Activated CD4-positive, alpha-beta memory T cell treated with anti-CD3 and anti-CD28 coated beads, Interleukin-2, amount 10 ng/mL, durations not matched to agents 7 days and 5 days (primary cell): Measurements from ENCODE around the gene MGAT4B. TPM values are rescaled to one million over a fixed set of nuclear protein-coding genes. Genes with fewer than 3 reads are reported as not detected.
"Not testable (repeated sequence)": the region's sequence is repeated elsewhere in the genome, so short reads cannot be mapped to it uniquely, and the experiment has no call there.

ENCODE experiments used
- CTCF ChIA-PET: fragments of 350-600 bp; sonication (Branson Sonifier 250); formaldehyde crosslinking; loops from one replicate; lab custom pipeline; 2021; ENCODE audit warnings: antibody characterized with exemption, inconsistent platforms; lab: Charles Lee
- POLR2A ChIA-PET: fragments of 350-600 bp; sonication (Branson Sonifier 250); formaldehyde crosslinking; loops from one replicate; lab custom pipeline; 2021; ENCODE audit warnings: antibody characterized with exemption; lab: Charles Lee
- DNase-seq: peaks from one replicate; pipeline ENCODE4 v3.0.0-alpha.2; 2020
- H3K27ac Mint-ChIP-seq: one replicate; pipeline ENCODE4 v1.8.0; 2021; ENCODE audit warnings: mild to moderate bottlenecking, mixed read lengths
- H3K27me3 Mint-ChIP-seq: one replicate; pipeline ENCODE4 v1.8.0; 2021; ENCODE audit warnings: mixed read lengths
- H3K36me3 Mint-ChIP-seq: one replicate; pipeline ENCODE4 v1.8.0; 2021; ENCODE audit warnings: low read depth, mixed read lengths
- H3K4me1 Mint-ChIP-seq: one replicate; pipeline ENCODE4 v1.8.0; 2021; ENCODE audit warnings: mixed read lengths
- H3K4me3 Mint-ChIP-seq: one replicate; pipeline ENCODE4 v1.8.0; 2021; ENCODE audit warnings: mild to moderate bottlenecking, mixed read lengths
- H3K9me3 Mint-ChIP-seq: one replicate; pipeline ENCODE4 v1.8.0; 2021; ENCODE audit warnings: mixed read lengths
- total RNA-seq, 2 experiments: library from RNA; stranded (reverse); gene quantifications; one replicate each; pipeline ENCODE4 v1.2.3, GENCODE V29; 2021

MGAT4B gene
- 10 to 100 TPM; 94.8 to 95.7 TPM for total RNA-seq

GRCh38 chr5:179806250-179807048 lies at the start of gene MGAT4B:
MGAT4B (minus strand) TSS chr5:179806866; CDS start chr5:179806583, 283 bp downstream.
- CTCF ChIA-PET = interaction anchor here (0.7 to 1.3 kb wide), 2 partner anchors 11 to 100 kb away, joined by 3 to 5 read pairs; no protein-coding TSS in a partner anchor
- Mint-ChIP-seq H3K36me3 (peaks cover 5% of the 10 kb centered on the region), H3K4me1 (peaks cover 33% of the 10 kb centered on the region), H3K27ac (peak within 1 kb of the TSS; percentile 77), H3K4me3 (peak within 1 kb of the TSS; percentile 85), H3K9me3 (no peaks in the 10 kb centered on the region), H3K27me3 (no peaks in the 10 kb centered on the region)
- POLR2A ChIA-PET = interaction anchor here (0.7 to 4.9 kb wide), 12 partner anchors 10 to 289 kb away, joined by 3 to 37 read pairs (median 4); partner anchors contain the start of genes HNRNPH1, LTC4S, RUFY1 and SQSTM1
- peak; percentile 75 for DNase-seq

- Mint-ChIP-seq H3K4me3 (no peak overlapping the region), H3K36me3 (peaks cover 12% of the 10 kb centered on the region), H3K4me1 (peaks cover 13% of the 10 kb centered on the region), H3K9me3 (no peaks in the 10 kb centered on the region), H3K27ac (no peak overlapping the region), H3K27me3 (no peaks in the 10 kb centered on the region)
- CTCF ChIA-PET = no interaction called here
- POLR2A ChIA-PET = no interaction called here
- DNase-seq = no peak
Observed at GRCh38 chr5:179854356-179854755, 47.7 kb upstream of the MGAT4B start.

GRCh38 chr5:179852993-179853547 lies 46.4 kb upstream of the MGAT4B start:
- ChIA-PET CTCF (interaction anchor here (1.2 kb wide), 1 partner anchor 185 kb away, joined by 3 read pairs; no protein-coding TSS in a partner anchor), POLR2A (no interaction called here)
- peaks cover 12% of the 10 kb centered on the region for H3K36me3 Mint-ChIP-seq
- H3K4me3 Mint-ChIP-seq = no peak overlapping the region
- no peaks in the 10 kb centered on the region for H3K27me3 Mint-ChIP-seq
- H3K9me3 Mint-ChIP-seq = no peaks in the 10 kb centered on the region
- peaks cover 8% of the 10 kb centered on the region for H3K4me1 Mint-ChIP-seq
- no peak overlapping the region for H3K27ac Mint-ChIP-seq
- no peak for DNase-seq

GRCh38 chr5:179841621-179842020 lies 35.0 kb upstream of the MGAT4B start:
- H3K36me3 Mint-ChIP-seq = peaks cover 30% of the 10 kb centered on the region
- peaks cover 10% of the 10 kb centered on the region for H3K4me1 Mint-ChIP-seq
- no peak overlapping the region for H3K27ac Mint-ChIP-seq
- no peak for DNase-seq
- peaks cover 3% of the 10 kb centered on the region for H3K9me3 Mint-ChIP-seq
- ChIA-PET POLR2A (no interaction called here), CTCF (interaction anchor here (1.7 kb wide), 1 partner anchor 40 kb away, joined by 4 read pairs; no protein-coding TSS in a partner anchor)
- no peak overlapping the region for H3K4me3 Mint-ChIP-seq
- H3K27me3 Mint-ChIP-seq = no peaks in the 10 kb centered on the region

GRCh38 chr5:179840766-179841165 lies 34.1 kb upstream of the MGAT4B start:
- Mint-ChIP-seq H3K4me3 (no peak overlapping the region), H3K27ac (no peak overlapping the region), H3K9me3 (peaks cover 3% of the 10 kb centered on the region), H3K4me1 (peaks cover 18% of the 10 kb centered on the region), H3K27me3 (no peaks in the 10 kb centered on the region), H3K36me3 (peaks cover 35% of the 10 kb centered on the region)
- no peak for DNase-seq
- CTCF ChIA-PET = interaction anchor here (1.7 kb wide), 1 partner anchor 39 kb away, joined by 4 read pairs; no protein-coding TSS in a partner anchor
- POLR2A ChIA-PET = no interaction called here

- ChIA-PET CTCF (interaction anchor here (0.5 to 1.7 kb wide), 2 partner anchors 39 to 117 kb away, joined by 3 to 4 read pairs; no protein-coding TSS in a partner anchor), POLR2A (no interaction called here)
- Mint-ChIP-seq H3K4me1 (peaks cover 21% of the 10 kb centered on the region), H3K27me3 (no peaks in the 10 kb centered on the region), H3K36me3 (peaks cover 39% of the 10 kb centered on the region), H3K9me3 (peaks cover 3% of the 10 kb centered on the region), H3K4me3 (no peak overlapping the region), H3K27ac (no peak overlapping the region)
- no peak for DNase-seq
Observed at GRCh38 chr5:179840321-179840720, 33.7 kb upstream of the MGAT4B start.

- DNase-seq = no peak
- Mint-ChIP-seq H3K36me3 (peaks cover 36% of the 10 kb centered on the region), H3K9me3 (no peaks in the 10 kb centered on the region), H3K27ac (no peak overlapping the region), H3K27me3 (no peaks in the 10 kb centered on the region), H3K4me3 (no peak overlapping the region), H3K4me1 (peaks cover 22% of the 10 kb centered on the region)
- ChIA-PET POLR2A (no interaction called here), CTCF (interaction anchor here (0.5 kb wide), 1 partner anchor 116 kb away, joined by 3 read pairs; no protein-coding TSS in a partner anchor)
Observed at GRCh38 chr5:179839328-179840256, 32.9 kb upstream of the MGAT4B start.

- Mint-ChIP-seq H3K4me3 (peak overlapping the region; percentile 26), H3K9me3 (no peaks in the 10 kb centered on the region), H3K4me1 (peaks cover 26% of the 10 kb centered on the region), H3K27me3 (no peaks in the 10 kb centered on the region), H3K27ac (peak overlapping the region; percentile 85), H3K36me3 (peaks cover 53% of the 10 kb centered on the region)
- ChIA-PET CTCF (interaction anchor here (1.4 kb wide), 1 partner anchor 35 kb away, joined by 4 read pairs; no protein-coding TSS in a partner anchor), POLR2A (interaction anchor here (0.8 to 2.5 kb wide), 8 partner anchors 9 to 137 kb away, joined by 3 to 21 read pairs (median 5); partner anchors contain the start of gene SQSTM1)
- no peak for DNase-seq
Observed at GRCh38 chr5:179837076-179838011, 30.7 kb upstream of the MGAT4B start.

GRCh38 chr5:179836225-179837019 lies 29.8 kb upstream of the MGAT4B start:
- Mint-ChIP-seq H3K4me1 (peaks cover 26% of the 10 kb centered on the region), H3K36me3 (peaks cover 55% of the 10 kb centered on the region), H3K4me3 (peak overlapping the region; percentile 26), H3K27me3 (no peaks in the 10 kb centered on the region), H3K9me3 (no peaks in the 10 kb centered on the region), H3K27ac (peak overlapping the region; percentile 85)
- POLR2A ChIA-PET = interaction anchor here (0.8 to 2.5 kb wide), 8 partner anchors 8 to 136 kb away, joined by 3 to 21 read pairs (median 5); partner anchors contain the start of gene SQSTM1
- CTCF ChIA-PET = interaction anchor here (0.6 to 1.4 kb wide), 2 partner anchors 35 to 94 kb away, joined by 3 to 4 read pairs; no protein-coding TSS in a partner anchor
- peak; percentile 70 for DNase-seq

GRCh38 chr5:179834871-179835270 lies 28.2 kb upstream of the MGAT4B start:
- H3K9me3 Mint-ChIP-seq, H3K4me3 Mint-ChIP-seq, POLR2A ChIA-PET, H3K27ac Mint-ChIP-seq, DNase-seq, CTCF ChIA-PET, H3K27me3 Mint-ChIP-seq: not testable (repeated sequence)
- Mint-ChIP-seq H3K36me3 (peaks cover 60% of the 10 kb centered on the region), H3K4me1 (peaks cover 26% of the 10 kb centered on the region)

- Mint-ChIP-seq H3K27ac (no peak overlapping the region), H3K9me3 (no peaks in the 10 kb centered on the region), H3K36me3 (peaks cover 67% of the 10 kb centered on the region), H3K4me1 (peaks cover 26% of the 10 kb centered on the region), H3K27me3 (no peaks in the 10 kb centered on the region), H3K4me3 (no peak overlapping the region)
- ChIA-PET POLR2A (no interaction called here), CTCF (no interaction called here)
- DNase-seq = no peak
Observed at GRCh38 chr5:179834120-179834519, 27.5 kb upstream of the MGAT4B start.
